ENCODE measurements around the gene ETFBKMT.

Gene ETFBKMT

GRCh38 chr12:31650918-31651317 lies 8.6 kb upstream of the ETFBKMT start:
- Histone ChIP-seq H3K27me3 (ENCODE audit: insufficient read depth, low read length) (no peaks in the 10 kb centered on the region), H3K79me2 (ENCODE audit: control insufficient read depth, insufficient read depth, low read length, poor library complexity) (no peaks in the 10 kb centered on the region), H3K9ac (ENCODE audit: low read length) (no peak overlapping the region), H2BK120ac (ENCODE audit: insufficient read depth, low read length, poor library complexity) (peak overlapping the region; percentile 29), H3K18ac (ENCODE audit: low read length) (no peak overlapping the region), H3K4me2 (ENCODE audit: low read length) (peak overlapping the region; percentile 40), H3K14ac (ENCODE audit: low read length) (no peak overlapping the region), H3K27ac (ENCODE audit: low read depth, low read length) (peak overlapping the region; percentile 87), H3K4me1 (ENCODE audit: control insufficient read depth in 1 of 2, insufficient read depth in 2 of 2, low read length in 2 of 2) (peaks cover 5 to 14% of the 10 kb centered on the region in 2 experiments), H2AK5ac (ENCODE audit: low read length) (no peak overlapping the region), H3K79me1 (ENCODE audit: low read length) (peaks cover 10% of the 10 kb centered on the region), H2BK12ac (ENCODE audit: low read length) (no peak overlapping the region), H3K4ac (ENCODE audit: low read depth, low read length) (no peak overlapping the region), H2BK5ac (ENCODE audit: low read depth, low read length, poor library complexity) (peak overlapping the region; percentile 61), H4K91ac (ENCODE audit: low read depth, low read length) (peak overlapping the region; percentile 60), H4K8ac (ENCODE audit: low read depth, low read length) (no peak overlapping the region), H3K36me3 (ENCODE audit: control insufficient read depth in 1 of 2, insufficient read depth in 2 of 2, low read length in 2 of 2) (no peaks in the 10 kb centered on the region), H4K12ac (ENCODE audit: low read depth, low read length) (no peak overlapping the region), H3K4me3 (ENCODE audit: low read depth, low read length) (no peak overlapping the region), H3K9me3 (ENCODE audit: insufficient read depth, low read depth, low read length) (no peaks in the 10 kb centered on the region), H3K23ac (ENCODE audit: low read length) (no peak overlapping the region), H2AFZ (ENCODE audit: insufficient read depth, low read length, poor library complexity) (no peak overlapping the region)
- DNase-seq: peak; percentile 94 to 99
- no CpG with 5 or more reads among the region's 6 CpGs for whole genome bisulfite sequencing (ENCODE audit: extremely low coverage, insufficient coverage, insufficient read length)

GRCh38 chr12:31651893-31652521 lies 7.5 kb upstream of the ETFBKMT start:
- no CpG with 5 or more reads among the region's 18 CpGs for WGBS (ENCODE audit: extremely low coverage, insufficient coverage, insufficient read length)
- H3K4me1 ChIP-seq (ENCODE audit: control insufficient read depth in 1 of 2, insufficient read depth in 2 of 2, low read length in 2 of 2): peaks cover 8 to 19% of the 10 kb centered on the region in 2 experiments
- peak overlapping the region; percentile 68 for H4K91ac ChIP-seq (ENCODE audit: low read depth, low read length)
- no peak overlapping the region for H4K8ac ChIP-seq (ENCODE audit: low read depth, low read length)
- no peak overlapping the region for H3K4ac ChIP-seq (ENCODE audit: low read depth, low read length)
- no peaks in the 10 kb centered on the region for H3K36me3 ChIP-seq (ENCODE audit: control insufficient read depth in 1 of 2, insufficient read depth in 2 of 2, low read length in 2 of 2)
- no peak overlapping the region for H2AFZ ChIP-seq (ENCODE audit: insufficient read depth, low read length, poor library complexity)
- peak overlapping the region; percentile 6 for H2BK120ac ChIP-seq (ENCODE audit: insufficient read depth, low read length, poor library complexity)
- H3K4me3 ChIP-seq (ENCODE audit: low read depth, low read length): no peak overlapping the region
- DNase-seq: peak; percentile 2 to 31
- H3K9me3 ChIP-seq (ENCODE audit: insufficient read depth, low read depth, low read length): no peaks in the 10 kb centered on the region
- no peak overlapping the region for H3K9ac ChIP-seq (ENCODE audit: low read length)
- H3K4me2 ChIP-seq (ENCODE audit: low read length): no peak overlapping the region
- no peak overlapping the region for H3K27ac ChIP-seq (ENCODE audit: low read depth, low read length)
- H3K14ac ChIP-seq (ENCODE audit: low read length): peak overlapping the region; percentile 34
- H3K23ac ChIP-seq (ENCODE audit: low read length): no peak overlapping the region
- no peaks in the 10 kb centered on the region for H3K27me3 ChIP-seq (ENCODE audit: insufficient read depth, low read length)
- H3K79me2 ChIP-seq (ENCODE audit: control insufficient read depth, insufficient read depth, low read length, poor library complexity): no peaks in the 10 kb centered on the region
- H4K12ac ChIP-seq (ENCODE audit: low read depth, low read length): no peak overlapping the region
- H3K79me1 ChIP-seq (ENCODE audit: low read length): peaks cover 16% of the 10 kb centered on the region
- peak overlapping the region; percentile 6 for H2BK5ac ChIP-seq (ENCODE audit: low read depth, low read length, poor library complexity)
- peak overlapping the region; percentile 71 for H2BK12ac ChIP-seq (ENCODE audit: low read length)
- no peak overlapping the region for H3K18ac ChIP-seq (ENCODE audit: low read length)
- H2AK5ac ChIP-seq (ENCODE audit: low read length): no peak overlapping the region

- no peaks in the 10 kb centered on the region for H3K9me3 ChIP-seq (ENCODE audit: insufficient read depth, low read depth, low read length)
- no peak overlapping the region for H3K18ac ChIP-seq (ENCODE audit: low read length)
- H2BK5ac ChIP-seq (ENCODE audit: low read depth, low read length, poor library complexity): no peak overlapping the region
- H3K79me2 ChIP-seq (ENCODE audit: control insufficient read depth, insufficient read depth, low read length, poor library complexity): peaks cover 1% of the 10 kb centered on the region
- H2AK5ac ChIP-seq (ENCODE audit: low read length): no peak overlapping the region
- no peak overlapping the region for H3K14ac ChIP-seq (ENCODE audit: low read length)
- H3K79me1 ChIP-seq (ENCODE audit: low read length): peaks cover 21% of the 10 kb centered on the region
- no peak for DNase-seq
- H4K12ac ChIP-seq (ENCODE audit: low read depth, low read length): no peak overlapping the region
- no peak overlapping the region for H3K4ac ChIP-seq (ENCODE audit: low read depth, low read length)
- H2BK120ac ChIP-seq (ENCODE audit: insufficient read depth, low read length, poor library complexity): no peak overlapping the region
- H3K27ac ChIP-seq (ENCODE audit: low read depth, low read length): peak overlapping the region; percentile 79
- no peak overlapping the region for H4K91ac ChIP-seq (ENCODE audit: low read depth, low read length)
- H2AFZ ChIP-seq (ENCODE audit: insufficient read depth, low read length, poor library complexity): no peak overlapping the region
- peaks cover 8 to 17% of the 10 kb centered on the region in 2 experiments for H3K4me1 ChIP-seq (ENCODE audit: control insufficient read depth in 1 of 2, insufficient read depth in 2 of 2, low read length in 2 of 2)
- no peak overlapping the region for H3K4me3 ChIP-seq (ENCODE audit: low read depth, low read length)
- WGBS (ENCODE audit: extremely low coverage, insufficient coverage, insufficient read length): no CpG with 5 or more reads among the region's 4 CpGs
- no peak overlapping the region for H2BK12ac ChIP-seq (ENCODE audit: low read length)
- no peak overlapping the region for H4K8ac ChIP-seq (ENCODE audit: low read depth, low read length)
- H3K27me3 ChIP-seq (ENCODE audit: insufficient read depth, low read length): no peaks in the 10 kb centered on the region
- no peak overlapping the region for H3K4me2 ChIP-seq (ENCODE audit: low read length)
- H3K23ac ChIP-seq (ENCODE audit: low read length): no peak overlapping the region
- H3K36me3 ChIP-seq (ENCODE audit: control insufficient read depth in 1 of 2, insufficient read depth in 2 of 2, low read length in 2 of 2): no peaks in the 10 kb centered on the region
- no peak overlapping the region for H3K9ac ChIP-seq (ENCODE audit: low read length)
Measured at GRCh38 chr12:31655208-31655607, 4.3 kb upstream of the ETFBKMT start.

- Histone ChIP-seq H3K9me3 (ENCODE audit: insufficient read depth, low read depth, low read length) (no peaks in the 10 kb centered on the region), H2AFZ (ENCODE audit: insufficient read depth, low read length, poor library complexity) (no peak overlapping the region), H2BK12ac (ENCODE audit: low read length) (peak overlapping the region; percentile 66), H3K23ac (ENCODE audit: low read length) (no peak overlapping the region), H3K4me3 (ENCODE audit: low read depth, low read length) (no peak overlapping the region), H3K18ac (ENCODE audit: low read length) (no peak overlapping the region), H2AK5ac (ENCODE audit: low read length) (no peak overlapping the region), H4K12ac (ENCODE audit: low read depth, low read length) (no peak overlapping the region), H4K8ac (ENCODE audit: low read depth, low read length) (peak overlapping the region; percentile 27), H2BK120ac (ENCODE audit: insufficient read depth, low read length, poor library complexity) (peak overlapping the region; percentile 55), H3K4ac (ENCODE audit: low read depth, low read length) (no peak overlapping the region), H3K27me3 (ENCODE audit: insufficient read depth, low read length) (no peaks in the 10 kb centered on the region), H4K91ac (ENCODE audit: low read depth, low read length) (peak overlapping the region; percentile 67), H3K79me2 (ENCODE audit: control insufficient read depth, insufficient read depth, low read length, poor library complexity) (peaks cover 1% of the 10 kb centered on the region), H3K14ac (ENCODE audit: low read length) (peak overlapping the region; percentile 12), H3K9ac (ENCODE audit: low read length) (no peak overlapping the region), H3K4me1 (ENCODE audit: control insufficient read depth in 1 of 2, insufficient read depth in 2 of 2, low read length in 2 of 2) (peaks cover 8 to 13% of the 10 kb centered on the region in 2 experiments), H3K36me3 (ENCODE audit: control insufficient read depth in 1 of 2, insufficient read depth in 2 of 2, low read length in 2 of 2) (no peaks in the 10 kb centered on the region), H3K4me2 (ENCODE audit: low read length) (no peak overlapping the region), H2BK5ac (ENCODE audit: low read depth, low read length, poor library complexity) (peak overlapping the region; percentile 79), H3K27ac (ENCODE audit: low read depth, low read length) (peak overlapping the region; percentile 79), H3K79me1 (ENCODE audit: low read length) (peaks cover 18% of the 10 kb centered on the region)
- no peak for DNase-seq
- WGBS (ENCODE audit: extremely low coverage, insufficient coverage, insufficient read length): no CpG with 5 or more reads among the region's 1 CpG
Measured at GRCh38 chr12:31655792-31656191, 3.7 kb upstream of the ETFBKMT start.

Measured in trophoblast cell (in vitro differentiated cells and primary cell).